Mucosa of rectum (tissue), 2 donors: ENCODE measurements around the gene CTBS.
A peak's percentile ranks its signal among the peaks of the same experiment; 100 is the strongest.

Experiments
- H3K27ac ChIP-seq, 2 donors: one replicate each; pipeline ENCODE4 v1.7.0; 2013; ENCODE audit warnings: inconsistent platforms in 2 of 2, low read depth in 2 of 2, low read length in 2 of 2
- H3K27me3 ChIP-seq, 2 donors: one replicate each; pipeline ENCODE4 v1.7.0; 2013; ENCODE audit warnings: low read length in 2 of 2; ENCODE audit not compliant: control insufficient read depth in 2 of 2, insufficient read depth in 2 of 2
- H3K36me3 ChIP-seq, 2 donors: one replicate each; pipeline ENCODE4 v1.7.0; 2013; ENCODE audit warnings: low read length in 2 of 2; ENCODE audit not compliant: control insufficient read depth in 2 of 2, insufficient read depth in 2 of 2
- H3K4me1 ChIP-seq, 2 donors: one replicate each; pipeline ENCODE4 v1.7.0; 2013; ENCODE audit warnings: low read length in 2 of 2, mild to moderate bottlenecking in 1 of 2; ENCODE audit not compliant: control insufficient read depth in 2 of 2, insufficient read depth in 2 of 2
- H3K4me3 ChIP-seq, 2 donors: one replicate each; pipeline ENCODE4 v1.7.0; 2013; ENCODE audit warnings: low read length in 2 of 2
- H3K9ac ChIP-seq, 2 donors: one replicate each; pipeline ENCODE4 v1.7.0; 2013; ENCODE audit warnings: low read length in 2 of 2, low read depth in 1 of 2, mild to moderate bottlenecking in 1 of 2
- H3K9me3 ChIP-seq, 2 donors: one replicate each; pipeline ENCODE4 v1.7.0; 2013; ENCODE audit warnings: low read length in 2 of 2; ENCODE audit not compliant: control insufficient read depth in 2 of 2
- donor health status: healthy.
- donor health status: Normal muscosa, but diverticular disease.

The CTBS gene

GRCh38 chr1:84585803-84586202 is 11.6 kb upstream of the CTBS start:
- Histone ChIP-seq H3K9ac (no peak overlapping the region), H3K4me3 (no peak overlapping the region), H3K27ac (no peak overlapping the region), H3K4me1 (no peaks in the 10 kb centered on the region), H3K27me3 (no peaks in the 10 kb centered on the region), H3K36me3 (no peaks in the 10 kb centered on the region), H3K9me3 (no peaks in the 10 kb centered on the region)

- Histone ChIP-seq H3K27me3 (no peaks in the 10 kb centered on the region), H3K36me3 (no peaks in the 10 kb centered on the region), H3K4me3 (no peak overlapping the region), H3K4me1 (no peaks in the 10 kb centered on the region), H3K9ac (no peak overlapping the region), H3K27ac (no peak overlapping the region), H3K9me3 (no peaks in the 10 kb centered on the region)
Measured at GRCh38 chr1:84584126-84584525, 9.9 kb upstream of the CTBS start.

GRCh38 chr1:84583648-84584047 is 9.4 kb upstream of the CTBS start:
- no peaks in the 10 kb centered on the region for H3K9me3 ChIP-seq

GRCh38 chr1:84582802-84583587 is 8.8 kb upstream of the CTBS start:
- Histone ChIP-seq H3K27ac (no peak overlapping the region), H3K4me3 (no peak overlapping the region), H3K4me1 (no peaks in the 10 kb centered on the region), H3K9me3 (no peaks in the 10 kb centered on the region), H3K36me3 (no peaks in the 10 kb centered on the region), H3K9ac (no peak overlapping the region), H3K27me3 (no peaks in the 10 kb centered on the region)

More at GRCh38 chr1:84583648-84584047, 9.4 kb upstream of the CTBS start:
- no peaks in the 10 kb centered on the region for H3K36me3 ChIP-seq
- H3K27ac ChIP-seq = no peak overlapping the region
- H3K9ac ChIP-seq = no peak overlapping the region
- H3K4me3 ChIP-seq = no peak overlapping the region
- H3K4me1 ChIP-seq = no peaks in the 10 kb centered on the region
- no peaks in the 10 kb centered on the region for H3K27me3 ChIP-seq

- H3K36me3 ChIP-seq = no peaks in the 10 kb centered on the region
- H3K27me3 ChIP-seq = no peaks in the 10 kb centered on the region
- no peaks in the 10 kb centered on the region for H3K9me3 ChIP-seq
- H3K27ac ChIP-seq = no peak overlapping the region
- H3K4me1 ChIP-seq = no peaks in the 10 kb centered on the region
- no peak overlapping the region for H3K4me3 ChIP-seq
- H3K9ac ChIP-seq = no peak overlapping the region
Measured at GRCh38 chr1:84581648-84582047, 7.4 kb upstream of the CTBS start.

- Histone ChIP-seq H3K27ac (peak overlapping the region in 1 of 2 donors; percentile 75), H3K4me3 (peak overlapping the region; percentile 60 to 85), H3K9ac (peak overlapping the region in 1 of 2 donors; percentile 68), H3K27me3 (no peaks in the 10 kb centered on the region), H3K9me3 (no peaks in the 10 kb centered on the region), H3K36me3 (peaks cover 0 to 10% of the 10 kb centered on the region in 2 donors), H3K4me1 (peaks cover 0 to 4% of the 10 kb centered on the region in 2 donors)
Measured at GRCh38 chr1:84574936-84575335, 696 bp upstream of the CTBS start.

GRCh38 chr1:84573481-84573966 is 716 bp downstream of the CTBS start:
- H3K4me3 ChIP-seq = peak overlapping the region; percentile 66 to 92

GRCh38 chr1:84571150-84571535 is 3.1 kb downstream of the CTBS start:
- H3K9me3 ChIP-seq = no peaks in the 10 kb centered on the region
- H3K27ac ChIP-seq = no peak overlapping the region
- peaks cover 6 to 22% of the 10 kb centered on the region in 2 donors for H3K36me3 ChIP-seq
- H3K27me3 ChIP-seq = no peaks in the 10 kb centered on the region
- no peak overlapping the region for H3K4me3 ChIP-seq
- H3K9ac ChIP-seq = no peak overlapping the region
- peaks cover 0 to 4% of the 10 kb centered on the region in 2 donors for H3K4me1 ChIP-seq

More at GRCh38 chr1:84573481-84573966, 716 bp downstream of the CTBS start:
- H3K27me3 ChIP-seq = no peaks in the 10 kb centered on the region
- no peaks in the 10 kb centered on the region for H3K9me3 ChIP-seq
- H3K36me3 ChIP-seq = peaks cover 5 to 17% of the 10 kb centered on the region in 2 donors
- H3K9ac ChIP-seq = peak overlapping the region; percentile 93 to 95
- peaks cover 0 to 4% of the 10 kb centered on the region in 2 donors for H3K4me1 ChIP-seq
- H3K27ac ChIP-seq = peak overlapping the region; percentile 98 to 100

GRCh38 chr1:84570436-84571149 is 3.6 kb downstream of the CTBS start:
- Histone ChIP-seq H3K9me3 (no peaks in the 10 kb centered on the region), H3K36me3 (peaks cover 8 to 22% of the 10 kb centered on the region in 2 donors), H3K27me3 (no peaks in the 10 kb centered on the region), H3K9ac (no peak overlapping the region), H3K4me1 (peaks cover 0 to 4% of the 10 kb centered on the region in 2 donors), H3K4me3 (no peak overlapping the region), H3K27ac (no peak overlapping the region)

- Histone ChIP-seq H3K9ac (no peak overlapping the region), H3K4me1 (peaks cover 0 to 4% of the 10 kb centered on the region in 2 donors), H3K36me3 (peaks cover 8 to 22% of the 10 kb centered on the region in 2 donors), H3K27me3 (no peaks in the 10 kb centered on the region), H3K9me3 (no peaks in the 10 kb centered on the region), H3K4me3 (no peak overlapping the region), H3K27ac (no peak overlapping the region)
Measured at GRCh38 chr1:84569216-84569615, 5.0 kb downstream of the CTBS start.
